ENCODE data around the gene GALNT9. TPM values are rescaled to one million over a fixed set of nuclear protein-coding genes. Genes with fewer than 3 reads are reported as not detected.
A peak's percentile ranks its signal among the peaks of the same experiment; 100 is the strongest.

GALNT9 gene
- total and polyA plus RNA-seq, 5 donors from 2014 or later = 0.37 to 0.69 (median 0.64) TPM; not detected in 2

DNA sequence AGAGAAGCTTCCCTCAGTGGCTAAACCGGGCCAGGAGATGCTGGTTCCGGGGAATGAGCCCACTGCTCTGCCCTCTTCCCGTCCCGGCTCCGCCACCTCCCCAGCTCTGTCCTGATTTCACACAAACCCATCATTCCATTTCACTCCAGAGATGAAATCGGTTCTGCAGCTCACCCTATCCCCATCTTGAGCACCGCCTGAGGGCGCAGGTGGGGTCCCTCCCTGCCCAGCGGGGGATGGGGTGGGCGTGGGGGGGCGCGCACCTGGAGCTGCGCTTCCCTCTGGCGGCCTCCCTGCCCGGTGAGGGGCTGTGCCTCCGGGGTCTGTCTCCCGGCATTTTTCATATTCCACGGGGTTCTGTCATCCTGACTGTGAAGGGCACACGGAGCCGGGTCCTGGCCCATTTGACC is 140.5 kb downstream of the GALNT9 start:
- Mint-ChIP-seq H3K27ac (peak overlapping the region in 2 of 3 donors; percentile 95 to 96), H3K4me1 (peaks cover 3 to 61% (median 19%) of the 10 kb centered on the region in 4 donors), H3K27me3 (peaks cover 5% of the 10 kb centered on the region), H3K4me3 (peak overlapping the region; percentile 76 to 95 (median 94)), H3K36me3 (peaks cover 7% of the 10 kb centered on the region), H3K9me3 (peaks cover 0 to 18% (median 5%) of the 10 kb centered on the region in 7 donors)
- peaks cover 0 to 15% of the 10 kb centered on the region in 2 experiments for H3K9me3 ChIP-seq (ENCODE audit: control insufficient read depth in 2 of 2, low read length in 2 of 2)
- H3K27ac ChIP-seq (ENCODE audit: insufficient read depth, low read length, poor library complexity, severe bottlenecking) = peak overlapping the region; percentile 89
- peaks cover 52% of the 10 kb centered on the region for H3K4me1 ChIP-seq (ENCODE audit: control insufficient read depth, insufficient read depth, low read length, poor library complexity, severe bottlenecking)
- peak overlapping the region; percentile 64 for H3K4me3 ChIP-seq (ENCODE audit: low read depth, low read length)
- no peak for DNase-seq
- H3K36me3 ChIP-seq (ENCODE audit: control insufficient read depth, insufficient read depth, low read length) = no peaks in the 10 kb centered on the region
- H3K27me3 ChIP-seq (ENCODE audit: control insufficient read depth, insufficient read depth, low read length) = no peaks in the 10 kb centered on the region
- no peak for ATAC-seq (ENCODE audit: low read depth in 2 of 2)

DNA sequence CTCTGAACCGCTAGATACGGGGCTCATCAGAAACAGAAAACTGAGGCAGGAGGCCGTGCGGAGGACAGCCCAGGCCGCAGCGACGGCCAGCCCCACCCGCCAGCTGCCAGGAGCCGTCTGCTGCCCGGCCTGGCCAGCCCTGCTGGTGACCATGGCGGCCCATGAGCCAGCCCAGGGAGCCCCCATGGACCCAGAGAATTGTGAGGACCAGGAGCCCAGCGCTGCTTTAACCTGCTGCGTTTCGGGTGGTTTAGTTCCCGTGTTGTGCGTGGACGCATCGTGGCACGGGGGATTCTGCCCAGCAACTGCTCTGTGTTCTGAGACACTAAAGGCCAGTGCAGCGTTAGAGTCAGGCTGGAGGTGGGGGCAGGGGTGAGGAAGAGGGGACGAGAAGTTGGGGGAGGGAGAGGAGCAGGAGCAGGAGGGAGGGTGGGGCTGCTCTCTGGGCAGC is 140.9 kb downstream of the GALNT9 start:
- Histone ChIP-seq H3K4me1 (ENCODE audit: control insufficient read depth, insufficient read depth, low read length, poor library complexity, severe bottlenecking) (peaks cover 52% of the 10 kb centered on the region), H3K36me3 (ENCODE audit: control insufficient read depth, insufficient read depth, low read length) (no peaks in the 10 kb centered on the region), H3K4me3 (ENCODE audit: low read depth, low read length) (peak overlapping the region; percentile 44), H3K27me3 (ENCODE audit: control insufficient read depth, insufficient read depth, low read length) (no peaks in the 10 kb centered on the region), H3K9me3 (ENCODE audit: control insufficient read depth in 2 of 2, low read length in 2 of 2) (peaks cover 0 to 11% of the 10 kb centered on the region in 2 experiments), H3K27ac (ENCODE audit: insufficient read depth, low read length, poor library complexity, severe bottlenecking) (peak overlapping the region; percentile 89)
- DNase-seq (no peak), ATAC-seq (ENCODE audit: low read depth in 2 of 2) (no peak)
- Mint-ChIP-seq H3K9me3 (peaks cover 0 to 19% (median 5%) of the 10 kb centered on the region in 7 donors), H3K27ac (peak overlapping the region in 1 of 3 donors; percentile 76), H3K4me1 (peaks cover 3 to 62% (median 20%) of the 10 kb centered on the region in 4 donors), H3K4me3 (peak overlapping the region; percentile 76 to 94 (median 84)), H3K36me3 (peaks cover 7% of the 10 kb centered on the region), H3K27me3 (peaks cover 5% of the 10 kb centered on the region)

DNA sequence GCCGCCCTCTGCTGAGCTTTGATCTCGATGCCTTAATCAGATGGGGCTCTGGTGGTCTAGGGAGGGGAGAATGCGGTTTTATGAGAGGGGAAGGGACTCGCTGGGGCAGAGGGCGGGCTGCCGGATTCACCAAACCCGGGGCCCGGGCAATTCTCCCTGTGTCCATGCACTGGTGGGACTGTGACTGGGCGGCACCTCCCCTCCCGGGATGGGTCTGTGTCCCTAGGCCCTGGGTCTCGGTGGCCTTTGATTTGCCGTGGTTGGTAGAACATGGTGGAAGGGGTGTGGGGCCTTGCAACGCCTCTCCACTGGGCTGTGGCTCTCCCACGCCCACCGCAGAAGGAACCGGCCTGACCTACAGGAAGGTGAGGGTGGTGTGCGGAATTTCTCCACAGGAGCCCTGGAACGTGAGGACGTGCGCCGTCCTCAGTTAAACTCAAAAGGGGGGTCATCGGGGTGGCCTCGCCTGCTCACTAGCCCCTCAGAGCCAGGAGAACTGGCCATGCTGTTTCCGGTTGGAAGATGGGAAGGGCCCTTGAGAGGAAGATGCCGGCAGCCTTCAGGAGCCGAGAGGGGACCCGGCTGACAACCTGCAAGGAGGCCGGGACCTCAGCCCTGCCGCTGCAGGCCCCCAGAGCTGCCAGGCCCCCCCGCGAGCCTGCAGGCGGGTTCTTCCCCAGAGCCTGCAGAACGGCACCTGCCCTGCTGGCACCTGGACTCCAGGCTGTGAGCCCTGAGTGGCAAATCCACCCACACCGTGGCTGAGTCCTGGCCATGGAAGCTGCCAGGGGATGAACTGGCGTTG is 141.5 kb downstream of the GALNT9 start:
- DNase-seq = no peak
- no peak for ATAC-seq (ENCODE audit: low read depth in 2 of 2)
- Histone ChIP-seq H3K27me3 (ENCODE audit: control insufficient read depth, insufficient read depth, low read length) (no peaks in the 10 kb centered on the region), H3K4me1 (ENCODE audit: control insufficient read depth, insufficient read depth, low read length, poor library complexity, severe bottlenecking) (peaks cover 52% of the 10 kb centered on the region), H3K36me3 (ENCODE audit: control insufficient read depth, insufficient read depth, low read length) (no peaks in the 10 kb centered on the region), H3K4me3 (ENCODE audit: low read depth, low read length) (no peak overlapping the region), H3K9me3 (ENCODE audit: control insufficient read depth in 2 of 2, low read length in 2 of 2) (peaks cover 0 to 13% of the 10 kb centered on the region in 2 experiments), H3K27ac (ENCODE audit: insufficient read depth, low read length, poor library complexity, severe bottlenecking) (peak overlapping the region; percentile 89)
- Mint-ChIP-seq H3K9me3 (peaks cover 0 to 21% (median 5%) of the 10 kb centered on the region in 7 donors), H3K4me3 (peak overlapping the region; percentile 76 to 94 (median 84)), H3K27me3 (peaks cover 5% of the 10 kb centered on the region), H3K36me3 (peaks cover 7% of the 10 kb centered on the region), H3K27ac (peak overlapping the region in 2 of 3 donors; percentile 63 to 76), H3K4me1 (peaks cover 3 to 65% (median 21%) of the 10 kb centered on the region in 4 donors)

DNA sequence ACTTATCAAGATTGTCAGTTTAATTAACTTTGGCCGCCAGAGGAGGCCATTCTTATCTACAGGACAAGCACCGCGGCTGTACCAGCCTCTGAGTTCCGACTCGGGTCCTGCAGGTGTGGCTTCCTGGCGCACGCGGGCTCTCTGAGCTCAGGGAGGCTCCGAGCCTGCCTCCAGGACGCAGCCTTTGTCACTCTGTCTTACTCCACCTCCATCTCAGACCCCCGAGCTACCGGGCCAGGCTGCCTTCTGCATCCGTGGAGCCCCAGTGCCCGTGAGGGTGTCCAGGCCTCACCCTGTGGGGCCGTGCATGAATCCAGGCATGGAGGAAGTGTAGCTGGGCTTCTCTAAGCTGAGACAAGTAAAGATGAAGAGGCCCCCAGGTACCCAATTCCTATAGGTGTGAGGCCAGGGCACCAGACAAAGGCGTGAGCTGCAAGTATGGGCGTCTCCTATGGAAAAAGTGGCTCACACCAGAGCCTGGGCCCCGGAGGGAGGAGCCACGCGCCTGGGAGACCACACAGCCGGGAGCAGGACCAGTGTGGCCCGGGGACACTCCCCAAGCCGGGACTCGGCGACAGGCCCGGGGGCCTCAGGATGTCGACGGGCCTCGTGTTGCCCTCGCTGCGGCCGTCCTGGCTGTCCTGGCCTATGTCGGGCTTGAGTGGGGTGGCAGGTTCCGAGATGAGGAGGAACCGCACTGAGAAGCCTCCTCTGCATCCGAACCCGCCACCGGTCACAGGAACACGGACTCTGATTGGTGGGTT is 142.3 kb downstream of the GALNT9 start:
- peaks cover 0 to 14% of the 10 kb centered on the region in 2 experiments for H3K9me3 ChIP-seq (ENCODE audit: control insufficient read depth in 2 of 2, low read length in 2 of 2)
- peaks cover 52% of the 10 kb centered on the region for H3K4me1 ChIP-seq (ENCODE audit: control insufficient read depth, insufficient read depth, low read length, poor library complexity, severe bottlenecking)
- Mint-ChIP-seq H3K4me3 (peak overlapping the region; percentile 76 to 92 (median 84)), H3K27me3 (peaks cover 5% of the 10 kb centered on the region), H3K9me3 (peaks cover 0 to 21% (median 5%) of the 10 kb centered on the region in 7 donors), H3K36me3 (peaks cover 7% of the 10 kb centered on the region), H3K27ac (peak overlapping the region; percentile 84 to 97 (median 96)), H3K4me1 (peaks cover 3 to 69% (median 21%) of the 10 kb centered on the region in 4 donors)
- peak in 1 of 3 donors; percentile 70 for DNase-seq
- no peaks in the 10 kb centered on the region for H3K36me3 ChIP-seq (ENCODE audit: control insufficient read depth, insufficient read depth, low read length)
- no peak for ATAC-seq (ENCODE audit: low read depth in 2 of 2)
- H3K27ac ChIP-seq (ENCODE audit: insufficient read depth, low read length, poor library complexity, severe bottlenecking) = peak overlapping the region; percentile 85
- no peaks in the 10 kb centered on the region for H3K27me3 ChIP-seq (ENCODE audit: control insufficient read depth, insufficient read depth, low read length)
- H3K4me3 ChIP-seq (ENCODE audit: low read depth, low read length) = peak overlapping the region; percentile 73

DNA sequence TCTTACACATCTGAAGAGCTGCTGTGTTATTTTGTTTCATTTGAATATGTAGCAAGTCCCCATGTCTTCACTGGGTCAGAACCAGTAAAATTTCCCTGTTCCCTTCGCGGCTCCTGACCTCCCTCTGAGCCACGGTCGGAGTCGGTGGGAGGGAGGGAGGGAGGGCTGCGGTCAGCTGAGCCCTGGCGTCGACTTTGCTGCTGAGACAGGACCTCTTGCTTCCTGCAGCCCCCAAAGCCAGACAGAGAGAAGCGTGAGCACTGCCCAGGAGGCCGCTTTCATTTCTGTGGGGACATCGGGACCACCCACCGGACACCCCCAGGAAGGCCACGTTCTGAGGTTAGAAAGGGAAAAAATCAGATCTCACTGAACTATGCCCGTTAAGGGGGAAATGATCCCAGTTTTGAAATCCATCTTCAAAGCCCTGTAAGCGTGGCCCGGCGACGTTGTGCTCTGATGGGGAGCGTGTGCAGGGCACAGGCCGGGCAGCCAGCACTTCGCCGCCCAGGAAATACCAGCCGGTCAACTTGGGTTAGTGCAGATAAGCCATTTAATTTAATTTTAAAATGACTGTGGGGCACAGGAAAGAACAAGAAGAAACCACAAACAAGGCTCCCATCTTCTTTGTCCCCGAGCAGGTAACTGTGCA is 143.1 kb downstream of the GALNT9 start:
- peak overlapping the region; percentile 85 for H3K27ac ChIP-seq (ENCODE audit: insufficient read depth, low read length, poor library complexity, severe bottlenecking)
- Mint-ChIP-seq H3K4me3 (peak overlapping the region; percentile 76 to 92 (median 84)), H3K9me3 (peaks cover 0 to 22% (median 5%) of the 10 kb centered on the region in 7 donors), H3K36me3 (peaks cover 7% of the 10 kb centered on the region), H3K27me3 (peaks cover 5% of the 10 kb centered on the region), H3K4me1 (peaks cover 3 to 69% (median 20%) of the 10 kb centered on the region in 4 donors), H3K27ac (peak overlapping the region; percentile 84 to 97 (median 96))
- no peaks in the 10 kb centered on the region for H3K27me3 ChIP-seq (ENCODE audit: control insufficient read depth, insufficient read depth, low read length)
- DNase-seq (no peak), ATAC-seq (ENCODE audit: low read depth in 2 of 2) (no peak)
- peak overlapping the region; percentile 73 for H3K4me3 ChIP-seq (ENCODE audit: low read depth, low read length)
- peaks cover 52% of the 10 kb centered on the region for H3K4me1 ChIP-seq (ENCODE audit: control insufficient read depth, insufficient read depth, low read length, poor library complexity, severe bottlenecking)
- peaks cover 0 to 14% of the 10 kb centered on the region in 2 experiments for H3K9me3 ChIP-seq (ENCODE audit: control insufficient read depth in 2 of 2, low read length in 2 of 2)
- H3K36me3 ChIP-seq (ENCODE audit: control insufficient read depth, insufficient read depth, low read length) = no peaks in the 10 kb centered on the region

DNA sequence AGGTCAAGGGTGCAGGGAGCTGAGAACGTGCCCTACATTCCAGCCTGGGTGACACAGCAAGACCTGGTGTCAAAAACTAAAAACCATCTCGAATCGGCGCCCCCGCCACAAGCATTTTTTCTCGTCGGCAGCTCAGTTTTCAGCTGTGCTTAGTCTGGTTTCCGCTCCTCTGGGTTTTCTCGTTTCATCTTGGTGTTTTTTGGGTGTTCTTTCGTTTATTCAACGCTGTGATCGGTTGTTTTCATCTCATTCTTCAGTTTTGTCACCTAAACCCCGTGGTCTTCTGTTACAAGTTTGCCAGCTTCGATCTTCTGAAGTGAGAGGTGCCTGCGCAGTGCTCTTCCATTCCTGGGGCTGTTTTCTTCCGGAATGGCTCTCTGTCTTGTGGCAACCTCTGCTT is 143.7 kb downstream of the GALNT9 start:
- Histone ChIP-seq H3K27me3 (ENCODE audit: control insufficient read depth, insufficient read depth, low read length) (no peaks in the 10 kb centered on the region), H3K9me3 (ENCODE audit: control insufficient read depth in 2 of 2, low read length in 2 of 2) (peaks cover 0 to 14% of the 10 kb centered on the region in 2 experiments), H3K36me3 (ENCODE audit: control insufficient read depth, insufficient read depth, low read length) (no peaks in the 10 kb centered on the region), H3K4me1 (ENCODE audit: control insufficient read depth, insufficient read depth, low read length, poor library complexity, severe bottlenecking) (peaks cover 50% of the 10 kb centered on the region), H3K4me3 (ENCODE audit: low read depth, low read length) (peak overlapping the region; percentile 73), H3K27ac (ENCODE audit: insufficient read depth, low read length, poor library complexity, severe bottlenecking) (peak overlapping the region; percentile 85)
- H3K9me3 Mint-ChIP-seq = peaks cover 0 to 23% (median 2%) of the 10 kb centered on the region in 7 donors
- H3K36me3 Mint-ChIP-seq = peaks cover 7% of the 10 kb centered on the region
- H3K27ac Mint-ChIP-seq = peak overlapping the region; percentile 84 to 97 (median 96)
- peak in 2 of 3 donors; percentile 75 to 80 for DNase-seq
- peaks cover 3 to 69% (median 19%) of the 10 kb centered on the region in 4 donors for H3K4me1 Mint-ChIP-seq
- ATAC-seq (ENCODE audit: low read depth in 2 of 2) = peak in 1 of 2 donors; percentile 9
- H3K27me3 Mint-ChIP-seq = peaks cover 5% of the 10 kb centered on the region
- peak overlapping the region; percentile 76 to 90 (median 84) for H3K4me3 Mint-ChIP-seq
